HepG2 (cell line): ENCODE measurements around the gene DNAJA3. TPM values are rescaled to one million over a fixed set of nuclear protein-coding genes. Genes with fewer than 3 reads are reported as not detected.

Experiments
- ATM ChIP-seq: fragments of 450-650 bp; IDR thresholded peaks from 2 replicates; pipeline ENCODE4 v1.7.1; 2017; ENCODE audit warnings: mild to moderate bottlenecking, borderline replicate concordance
- BHLHE40 ChIP-seq: IDR thresholded peaks from 2 replicates; pipeline ENCODE4 v1.6.1; 2011; ENCODE audit warnings: low read length, improper control_type of control experiment
- FOSL1 ChIP-seq: sonication (generic); formaldehyde crosslinking; IDR thresholded peaks from 2 replicates; pipeline ENCODE4 v1.9.0; 2021; ENCODE audit warnings: missing genetic modification reagents, borderline replicate concordance
- FOXK2 ChIP-seq: fragments of 450-650 bp; IDR thresholded peaks from 2 replicates; pipeline ENCODE4 v1.6.1; 2016
- HCFC1 ChIP-seq: fragments of 150-350 bp; IDR thresholded peaks from 2 replicates; pipeline ENCODE4 v1.6.1; 2014; ENCODE audit warnings: low read depth, low read length
- KDM5B ChIP-seq: sonication (generic); formaldehyde crosslinking; IDR thresholded peaks from 2 replicates; pipeline ENCODE4 v1.4.0; 2020; ENCODE audit warnings: missing genetic modification reagents, mild to moderate bottlenecking, borderline replicate concordance
- KDM6A ChIP-seq: IDR thresholded peaks from 2 replicates; pipeline ENCODE4 v1.6.1; 2016; ENCODE audit warnings: low read depth
- MIXL1 ChIP-seq: IDR thresholded peaks from 2 replicates; pipeline ENCODE4 v1.6.1; 2016
- REL ChIP-seq: sonication (generic); formaldehyde crosslinking; conservative IDR thresholded peaks from 2 replicates; pipeline ENCODE4 v1.8.0; 2022; ENCODE audit warnings: mild to moderate bottlenecking, missing genetic modification reagents, moderate library complexity
- RELA ChIP-seq: sonication (generic); formaldehyde crosslinking; IDR thresholded peaks from 2 replicates; pipeline ENCODE4 v1.4.0; 2020; ENCODE audit warnings: missing genetic modification reagents
- SETDB1 ChIP-seq: sonication (generic); formaldehyde crosslinking; IDR thresholded peaks from 2 replicates; pipeline ENCODE4 v1.5.1; 2020; ENCODE audit warnings: missing genetic modification reagents, mild to moderate bottlenecking, borderline replicate concordance
- SNAI1 ChIP-seq: sonication (generic); formaldehyde crosslinking; IDR thresholded peaks from 2 replicates; pipeline ENCODE4 v1.5.0; 2020; ENCODE audit warnings: mild to moderate bottlenecking, missing genetic modification reagents, borderline replicate concordance
- SOX5 ChIP-seq: IDR thresholded peaks from 2 replicates; pipeline ENCODE4 v1.6.1; 2016; ENCODE audit warnings: borderline replicate concordance
- TEAD3 ChIP-seq: optimal IDR thresholded peaks from 2 replicates; pipeline ENCODE3; 2016; ENCODE audit warnings: borderline replicate concordance
- ZFYVE20 ChIP-seq: sonication (generic); formaldehyde crosslinking; IDR thresholded peaks from 2 replicates; pipeline ENCODE4 v1.8.0; 2023; ENCODE audit warnings: low read depth, mild to moderate bottlenecking, moderate library complexity, missing genetic modification reagents, borderline replicate concordance
- ZMYM2 ChIP-seq: sonication (generic); formaldehyde crosslinking; IDR thresholded peaks from 2 replicates; pipeline ENCODE4 v1.8.0; 2022; ENCODE audit warnings: mild to moderate bottlenecking, missing genetic modification reagents
- ZNF20 ChIP-seq: sonication (generic); formaldehyde crosslinking; IDR thresholded peaks from 2 replicates; pipeline ENCODE4 v1.4.0; 2020; ENCODE audit warnings: mild to moderate bottlenecking, moderate library complexity, missing genetic modification reagents
- ZNF205 ChIP-seq: IDR thresholded peaks from 2 replicates; pipeline ENCODE4 v1.6.1; 2018; ENCODE audit warnings: missing biosample characterization, missing genetic modification reagents
- ZNF234 ChIP-seq: sonication (generic); formaldehyde crosslinking; conservative IDR thresholded peaks from 2 replicates; pipeline ENCODE4 v1.5.1; 2020; ENCODE audit warnings: mild to moderate bottlenecking, missing genetic modification reagents
- ZNF253 ChIP-seq: sonication (generic); formaldehyde crosslinking; IDR thresholded peaks from 2 replicates; pipeline ENCODE4 v1.8.0; 2022; ENCODE audit warnings: mild to moderate bottlenecking, missing genetic modification reagents, borderline replicate concordance
- ZNF44 ChIP-seq: sonication (generic); formaldehyde crosslinking; IDR thresholded peaks from 2 replicates; pipeline ENCODE4 v1.5.1; 2020; ENCODE audit warnings: mild to moderate bottlenecking, missing genetic modification reagents
- ZNF670 ChIP-seq: sonication (generic); formaldehyde crosslinking; IDR thresholded peaks from 2 replicates; pipeline ENCODE4 v1.8.0; 2022; ENCODE audit warnings: mild to moderate bottlenecking, missing genetic modification reagents, borderline replicate concordance
- ZNF878 ChIP-seq: sonication (generic); formaldehyde crosslinking; IDR thresholded peaks from 2 replicates; pipeline ENCODE4 v1.8.1; 2023; ENCODE audit warnings: mild to moderate bottlenecking, missing genetic modification reagents, moderate library complexity
- polyA plus RNA-seq, 8 experiments: library from polyadenylated mRNA; depleted of rRNA in 3 of 8; stranded (reverse) in 7 of 8; unstranded in 1 of 8; fragments of >200 nt; fragmentation: Illumina TruSeq in 4 of 8; extraction: Trizol in 4 of 8; gene quantifications; 2 replicates each; pipeline versions ENCODE4 v1.2.1 to v1.2.3, GENCODE V29; 2011 to 2016; ENCODE audit warnings: low read depth in 4 of 8, missing spikeins in 1 of 8, mixed read lengths in 1 of 8; ENCODE audit not compliant: insufficient read depth in 1 of 8
- total RNA-seq, 5 experiments: library from RNA; depleted of rRNA; stranded (reverse); fragments of >200 nt; fragmentation: Illumina TruSeq; extraction: Trizol; gene quantifications; 2 replicates each; pipeline ENCODE4 v1.2.3, GENCODE V29; 2016; ENCODE audit warnings: low read depth in 1 of 5
- TF ChIP-seq, protein P1 (sequence below): IDR thresholded peaks from 2 replicates; pipeline ENCODE4 v1.6.1; 2016; ENCODE audit warnings: low read depth, borderline replicate concordance
- TF ChIP-seq, protein P2 (sequence below): sonication (generic); formaldehyde crosslinking; IDR thresholded peaks from 2 replicates; pipeline ENCODE4 v1.4.0; 2020; ENCODE audit warnings: missing genetic modification reagents
- TF ChIP-seq, protein P3 (sequence below): sonication (generic); formaldehyde crosslinking; IDR thresholded peaks from 2 replicates; pipeline ENCODE4 v1.4.0; 2020; ENCODE audit warnings: mild to moderate bottlenecking, missing genetic modification reagents, borderline replicate concordance

Gene DNAJA3
- total and polyA plus RNA-seq, 2 of the 13 experiments (the other 11 are each of a cell fraction or from before 2014, with no cell fraction given), result 77.0 to 83.3 TPM

DNA sequence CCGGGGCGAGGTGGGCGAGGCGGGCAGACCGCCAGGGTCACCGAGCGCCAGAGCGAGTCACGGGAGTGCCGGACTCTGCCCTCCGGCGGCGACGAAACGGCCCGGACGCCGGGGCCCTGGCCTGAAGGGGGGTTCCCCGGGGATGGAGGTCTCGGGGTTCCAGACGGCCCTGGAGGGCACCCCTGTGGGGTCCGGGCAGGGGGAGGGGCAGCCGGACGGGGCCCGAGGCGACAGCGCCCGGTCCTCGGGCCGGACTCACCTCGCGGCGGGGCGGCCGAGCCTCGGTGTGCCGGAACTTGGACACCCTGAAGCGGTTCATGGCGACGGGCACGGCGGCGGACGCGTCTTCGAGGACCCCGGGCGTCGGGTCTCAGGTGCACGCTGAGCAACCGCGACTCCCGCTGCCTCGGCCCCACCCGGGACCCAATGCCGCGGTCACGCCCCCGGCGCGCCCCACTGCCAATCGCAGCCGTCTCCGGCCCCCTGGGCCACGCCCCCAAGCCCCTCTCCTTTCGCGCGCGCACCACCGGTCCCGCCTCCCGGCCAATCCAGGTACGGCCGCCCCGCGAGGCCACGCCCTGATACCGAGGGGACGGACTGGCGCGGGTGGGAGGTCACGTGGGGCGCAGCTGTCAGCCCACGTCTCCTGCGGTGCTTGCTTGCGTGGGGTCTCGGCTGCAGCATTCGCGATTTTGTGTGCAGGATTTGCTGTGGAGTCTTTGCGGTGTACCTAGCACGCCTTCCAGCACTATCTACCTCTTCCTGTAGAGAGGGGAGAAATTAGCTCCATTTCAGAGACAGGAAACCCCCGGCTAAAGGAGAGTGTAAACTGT, 9.3 kb upstream of the DNAJA3 start, which contains the start of gene CORO7 (continued):
- TF ChIP-seq ZNF205 (CRISPR knock-in tag), result no peak
- TF ChIP-seq, protein P1, sequence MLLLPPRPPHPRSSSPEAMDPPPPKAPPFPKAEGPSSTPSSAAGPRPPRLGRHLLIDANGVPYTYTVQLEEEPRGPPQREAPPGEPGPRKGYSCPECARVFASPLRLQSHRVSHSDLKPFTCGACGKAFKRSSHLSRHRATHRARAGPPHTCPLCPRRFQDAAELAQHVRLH (CRISPR knock-in tag), result no peak; the same call in 1 of the 2 replicates
- no peak for TF ChIP-seq FOXK2
- TF ChIP-seq ZNF234 (CRISPR knock-in tag), result no peak
- TF ChIP-seq FOSL1 (CRISPR knock-in tag), result no peak
- TF ChIP-seq HCFC1, result no peak
- no peak for TF ChIP-seq RELA (CRISPR knock-in tag)
- no peak; the same call in 1 of the 2 replicates for TF ChIP-seq REL (CRISPR knock-in tag)
- TF ChIP-seq BHLHE40, result peak; percentile 51; the same call in 1 of the 2 replicates
- TF ChIP-seq TEAD3, result peak; percentile 27
- no peak for TF ChIP-seq ATM
- TF ChIP-seq ZMYM2 (CRISPR knock-in tag), result no peak
- TF ChIP-seq, protein P2, sequence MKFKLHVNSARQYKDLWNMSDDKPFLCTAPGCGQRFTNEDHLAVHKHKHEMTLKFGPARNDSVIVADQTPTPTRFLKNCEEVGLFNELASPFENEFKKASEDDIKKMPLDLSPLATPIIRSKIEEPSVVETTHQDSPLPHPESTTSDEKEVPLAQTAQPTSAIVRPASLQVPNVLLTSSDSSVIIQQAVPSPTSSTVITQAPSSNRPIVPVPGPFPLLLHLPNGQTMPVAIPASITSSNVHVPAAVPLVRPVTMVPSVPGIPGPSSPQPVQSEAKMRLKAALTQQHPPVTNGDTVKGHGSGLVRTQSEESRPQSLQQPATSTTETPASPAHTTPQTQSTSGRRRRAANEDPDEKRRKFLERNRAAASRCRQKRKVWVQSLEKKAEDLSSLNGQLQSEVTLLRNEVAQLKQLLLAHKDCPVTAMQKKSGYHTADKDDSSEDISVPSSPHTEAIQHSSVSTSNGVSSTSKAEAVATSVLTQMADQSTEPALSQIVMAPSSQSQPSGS (CRISPR knock-in tag), result no peak
- no peak; the same call in 1 of the 2 replicates for TF ChIP-seq SOX5 (CRISPR knock-in tag)
- TF ChIP-seq KDM5B (CRISPR knock-in tag), result peak; percentile 77; the same call in 1 of the 2 replicates
- TF ChIP-seq, protein P3, sequence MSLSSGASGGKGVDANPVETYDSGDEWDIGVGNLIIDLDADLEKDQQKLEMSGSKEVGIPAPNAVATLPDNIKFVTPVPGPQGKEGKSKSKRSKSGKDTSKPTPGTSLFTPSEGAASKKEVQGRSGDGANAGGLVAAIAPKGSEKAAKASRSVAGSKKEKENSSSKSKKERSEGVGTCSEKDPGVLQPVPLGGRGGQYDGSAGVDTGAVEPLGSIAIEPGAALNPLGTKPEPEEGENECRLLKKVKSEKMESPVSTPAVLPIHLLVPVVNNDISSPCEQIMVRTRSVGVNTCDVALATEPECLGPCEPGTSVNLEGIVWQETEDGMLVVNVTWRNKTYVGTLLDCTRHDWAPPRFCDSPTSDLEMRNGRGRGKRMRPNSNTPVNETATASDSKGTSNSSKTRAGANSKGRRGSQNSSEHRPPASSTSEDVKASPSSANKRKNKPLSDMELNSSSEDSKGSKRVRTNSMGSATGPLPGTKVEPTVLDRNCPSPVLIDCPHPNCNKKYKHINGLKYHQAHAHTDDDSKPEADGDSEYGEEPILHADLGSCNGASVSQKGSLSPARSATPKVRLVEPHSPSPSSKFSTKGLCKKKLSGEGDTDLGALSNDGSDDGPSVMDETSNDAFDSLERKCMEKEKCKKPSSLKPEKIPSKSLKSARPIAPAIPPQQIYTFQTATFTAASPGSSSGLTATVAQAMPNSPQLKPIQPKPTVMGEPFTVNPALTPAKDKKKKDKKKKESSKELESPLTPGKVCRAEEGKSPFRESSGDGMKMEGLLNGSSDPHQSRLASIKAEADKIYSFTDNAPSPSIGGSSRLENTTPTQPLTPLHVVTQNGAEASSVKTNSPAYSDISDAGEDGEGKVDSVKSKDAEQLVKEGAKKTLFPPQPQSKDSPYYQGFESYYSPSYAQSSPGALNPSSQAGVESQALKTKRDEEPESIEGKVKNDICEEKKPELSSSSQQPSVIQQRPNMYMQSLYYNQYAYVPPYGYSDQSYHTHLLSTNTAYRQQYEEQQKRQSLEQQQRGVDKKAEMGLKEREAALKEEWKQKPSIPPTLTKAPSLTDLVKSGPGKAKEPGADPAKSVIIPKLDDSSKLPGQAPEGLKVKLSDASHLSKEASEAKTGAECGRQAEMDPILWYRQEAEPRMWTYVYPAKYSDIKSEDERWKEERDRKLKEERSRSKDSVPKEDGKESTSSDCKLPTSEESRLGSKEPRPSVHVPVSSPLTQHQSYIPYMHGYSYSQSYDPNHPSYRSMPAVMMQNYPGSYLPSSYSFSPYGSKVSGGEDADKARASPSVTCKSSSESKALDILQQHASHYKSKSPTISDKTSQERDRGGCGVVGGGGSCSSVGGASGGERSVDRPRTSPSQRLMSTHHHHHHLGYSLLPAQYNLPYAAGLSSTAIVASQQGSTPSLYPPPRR (CRISPR knock-in tag), result no peak
- TF ChIP-seq ZNF20 (CRISPR knock-in tag), result no peak
- no peak for TF ChIP-seq SNAI1 (CRISPR knock-in tag)
- peak; percentile 66; the same call in 1 of the 2 replicates for TF ChIP-seq ZNF44 (CRISPR knock-in tag)
- TF ChIP-seq SETDB1 (CRISPR knock-in tag), result no peak
- no peak for TF ChIP-seq ZFYVE20 (CRISPR knock-in tag)
- TF ChIP-seq ZNF670 (CRISPR knock-in tag), result no peak
- TF ChIP-seq KDM6A, result no peak
- no peak for TF ChIP-seq ZNF253
- TF ChIP-seq MIXL1 (CRISPR knock-in tag), result no peak
- 0 out of 2 replicates have a peak, but pooled peaks have one; percentile 17 for TF ChIP-seq ZNF878 (CRISPR knock-in tag)
